Measurements from ENCODE around the gene GRID2. TPM values are rescaled to one million over a fixed set of nuclear protein-coding genes. Genes with fewer than 3 reads are reported as not detected.

GRID2 gene
- total and polyA plus RNA-seq, 2 of the 13 experiments (the other 11 are each of a cell fraction or from before 2014, with no cell fraction given) = not detected

GRCh38 chr4:92262371-92262770 lies 41.4 kb upstream of the GRID2 start:
- no peak for FAIRE-seq

More at GRCh38 chr4:92262371-92262770, 41.4 kb upstream of the GRID2 start:
- DNase-seq (ENCODE audit: low spot score) (no peak), ATAC-seq (no peak)
- H2AFZ ChIP-seq (ENCODE audit: low read length) = no peak overlapping the region
- ChIA-PET CTCF (ENCODE audit: low intra/inter-chr PET ratio, low total read pairs) (no interaction called here), POLR2A (no interaction called here)
- H3K9me3 ChIP-seq (ENCODE audit: low read length) = no peaks in the 10 kb centered on the region
- H3K27me3 ChIP-seq (ENCODE audit: control insufficient read depth in 1 of 2, insufficient read depth in 2 of 2, low read length in 2 of 2) = no peaks in the 10 kb centered on the region
- TF ChIP-seq ZNF275 (CRISPR knock-in tag; IDR thresholded peaks at IDR 0.05; ENCODE audit: borderline replicate concordance) = no peak
- no peak for TF ChIP-seq ZNF577 (CRISPR knock-in tag; IDR thresholded peaks at IDR 0.05; ENCODE audit: borderline replicate concordance, low read depth)
- TF ChIP-seq ZSCAN21 (CRISPR knock-in tag; IDR thresholded peaks at IDR 0.05; ENCODE audit: borderline replicate concordance) = no peak
- no peak for TF ChIP-seq HOXD1 (CRISPR knock-in tag; IDR thresholded peaks at IDR 0.05)
- no peak for TF ChIP-seq ZNF703 (CRISPR knock-in tag; IDR thresholded peaks at IDR 0.05; ENCODE audit: borderline replicate concordance)
- no peak for TF ChIP-seq MYPOP (CRISPR knock-in tag; IDR thresholded peaks at IDR 0.05)
- no peak for TF ChIP-seq NFYB (CRISPR knock-in tag; IDR thresholded peaks at IDR 0.05)
- no peak for TF ChIP-seq ZNF430 (CRISPR knock-in tag; IDR thresholded peaks at IDR 0.05)
- H3K36me3 ChIP-seq (replicated peaks in 1 of 2; ENCODE audit: control insufficient read depth in 1 of 2, insufficient read depth in 2 of 2, low read length in 2 of 2) = no peaks in the 10 kb centered on the region
- H3K4me1 ChIP-seq (ENCODE audit: insufficient read depth, low read length) = no peaks in the 10 kb centered on the region
- H3K79me2 ChIP-seq (ENCODE audit: insufficient read depth, low read length) = no peaks in the 10 kb centered on the region
- in situ Hi-C loops (cut with HindIII; ENCODE audit: extremely low pct_ligation_motif_present, low pct_unique_long_range_greater_than_20kb) (no loop called here), intact Hi-C loops (cut with micrococcal nuclease; ENCODE audit: unreplicated experiment) (no loop called here)
- H3K4me3 ChIP-seq (replicated peaks in 1 of 3; ENCODE audit: insufficient read depth in 1 of 3, low read depth in 2 of 3, low read length in 3 of 3) = no peak overlapping the region
- no peak overlapping the region for H3K4me2 ChIP-seq (ENCODE audit: low read depth, low read length)
- H3K9ac ChIP-seq (ENCODE audit: insufficient read depth, low read depth, low read length) = no peak overlapping the region
- WGBS (ENCODE audit: low lambda C conversion rate) = 2% methylated on average over 2 of the region's 2 CpGs
- BruUV-seq (replicated peaks) = no TSS peak
- H4K20me1 ChIP-seq (ENCODE audit: insufficient read depth, low read length) = no peaks in the 10 kb centered on the region
- H3K27ac ChIP-seq (ENCODE audit: extremely low read length, insufficient read depth, low read length) = no peak overlapping the region

All from HepG2 (cell line).